Astrocyte of the cerebellum (primary cell): Measurements from ENCODE around the gene OR8B8.

Source experiments
- DNase-seq: peaks from one replicate; pipeline ENCODE4 v3.0.0-alpha.2; 2011; ENCODE audit warnings: low read depth
- H3K4me3 ChIP-seq: 2 replicates; pipeline ENCODE4 v1.5.1; 2011; ENCODE audit warnings: mild to moderate bottlenecking, low read depth, low read length, moderate library complexity
- in situ Hi-C: cut with HindIII; loops from 2 replicates; pipeline ENCODE4 v1.10.0; 2017; ENCODE audit warnings: low sequenced_read_pairs
- TF ChIP-seq, protein P1 (sequence below): IDR thresholded peaks from 2 replicates; pipeline ENCODE4 v1.5.1; 2012; ENCODE audit warnings: low read length, low read depth, moderate library complexity, mild to moderate bottlenecking; ENCODE audit errors: missing control alignments

Gene OR8B8, protein sequence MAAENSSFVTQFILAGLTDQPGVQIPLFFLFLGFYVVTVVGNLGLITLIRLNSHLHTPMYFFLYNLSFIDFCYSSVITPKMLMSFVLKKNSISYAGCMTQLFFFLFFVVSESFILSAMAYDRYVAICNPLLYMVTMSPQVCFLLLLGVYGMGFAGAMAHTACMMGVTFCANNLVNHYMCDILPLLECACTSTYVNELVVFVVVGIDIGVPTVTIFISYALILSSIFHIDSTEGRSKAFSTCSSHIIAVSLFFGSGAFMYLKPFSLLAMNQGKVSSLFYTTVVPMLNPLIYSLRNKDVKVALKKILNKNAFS

GRCh38 chr11:124445646-124446150 lies at the start of gene OR8B8:
TSS of gene OR8B8 (minus strand) at chr11:124445696. CDS start at chr11:124441085, 4,611 bp downstream.
- in situ Hi-C loops: no loop called here
- TF ChIP-seq, protein P1, sequence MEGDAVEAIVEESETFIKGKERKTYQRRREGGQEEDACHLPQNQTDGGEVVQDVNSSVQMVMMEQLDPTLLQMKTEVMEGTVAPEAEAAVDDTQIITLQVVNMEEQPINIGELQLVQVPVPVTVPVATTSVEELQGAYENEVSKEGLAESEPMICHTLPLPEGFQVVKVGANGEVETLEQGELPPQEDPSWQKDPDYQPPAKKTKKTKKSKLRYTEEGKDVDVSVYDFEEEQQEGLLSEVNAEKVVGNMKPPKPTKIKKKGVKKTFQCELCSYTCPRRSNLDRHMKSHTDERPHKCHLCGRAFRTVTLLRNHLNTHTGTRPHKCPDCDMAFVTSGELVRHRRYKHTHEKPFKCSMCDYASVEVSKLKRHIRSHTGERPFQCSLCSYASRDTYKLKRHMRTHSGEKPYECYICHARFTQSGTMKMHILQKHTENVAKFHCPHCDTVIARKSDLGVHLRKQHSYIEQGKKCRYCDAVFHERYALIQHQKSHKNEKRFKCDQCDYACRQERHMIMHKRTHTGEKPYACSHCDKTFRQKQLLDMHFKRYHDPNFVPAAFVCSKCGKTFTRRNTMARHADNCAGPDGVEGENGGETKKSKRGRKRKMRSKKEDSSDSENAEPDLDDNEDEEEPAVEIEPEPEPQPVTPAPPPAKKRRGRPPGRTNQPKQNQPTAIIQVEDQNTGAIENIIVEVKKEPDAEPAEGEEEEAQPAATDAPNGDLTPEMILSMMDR: no peak
- no peak for DNase-seq
- H3K4me3 ChIP-seq: no peak within 1 kb of the TSS

- TF ChIP-seq, protein P1: no peak
- no peak overlapping the region for H3K4me3 ChIP-seq
- in situ Hi-C loops: no loop called here
- DNase-seq: no peak
Observed at GRCh38 chr11:124493016-124493655, 47.6 kb upstream of the OR8B8 start.

GRCh38 chr11:124483422-124483821 lies 37.9 kb upstream of the OR8B8 start:
- DNase-seq: no peak
- no peak overlapping the region for H3K4me3 ChIP-seq
- TF ChIP-seq, protein P1: no peak
- in situ Hi-C loops: no loop called here

- no peak for DNase-seq
- in situ Hi-C loops: no loop called here
- no peak overlapping the region for H3K4me3 ChIP-seq
- TF ChIP-seq, protein P1: no peak
Observed at GRCh38 chr11:124482362-124483147, 37.1 kb upstream of the OR8B8 start.

GRCh38 chr11:124481365-124482323 lies 36.1 kb upstream of the OR8B8 start:
- peak; percentile 22 for DNase-seq
- H3K4me3 ChIP-seq: peak overlapping the region; percentile 26
- in situ Hi-C loops: no loop called here
- TF ChIP-seq, protein P1: no peak
